Upper lobe of right lung (tissue), 1 donor: ENCODE data around the gene LRRC37B. TPM values are rescaled to one million over a fixed set of nuclear protein-coding genes. Genes with fewer than 3 reads are reported as not detected.
"Not testable (repeated sequence)": the region's sequence is repeated elsewhere in the genome, so short reads cannot be mapped to it uniquely, and the experiment has no call there.

Source experiments
- ATAC-seq: fragments of 200-7000 bp; cut with Tn5 transposase; one replicate; pipeline ENCODE4 v1.9.1; 2020; ENCODE audit warnings: mild to moderate bottlenecking, moderate library complexity
- DNase-seq: peaks from one replicate; pipeline ENCODE4 v3.0.0-alpha.2; 2020
- H3K27ac ChIP-seq: fragments of 200-600 bp; one replicate; pipeline ENCODE4 v1.8.0; 2022
- H3K27me3 ChIP-seq: fragments of 200-600 bp; one replicate; pipeline ENCODE4 v1.8.0; 2022; ENCODE audit warnings: mild to moderate bottlenecking
- H3K36me3 ChIP-seq: fragments of 200-600 bp; one replicate; pipeline ENCODE4 v1.8.0; 2022
- H3K4me1 ChIP-seq: fragments of 200-600 bp; one replicate; pipeline ENCODE4 v1.8.0; 2022
- H3K4me3 ChIP-seq: fragments of 200-600 bp; one replicate; pipeline ENCODE4 v1.8.0; 2022; ENCODE audit warnings: mild to moderate bottlenecking
- H3K9me3 ChIP-seq: fragments of 200-600 bp; one replicate; pipeline ENCODE4 v1.8.0; 2022
- CTCF ChIP-seq: fragments of 200-600 bp; IDR thresholded peaks from one replicate; pipeline ENCODE4 v1.8.0; 2022; ENCODE audit warnings: antibody characterized with exemption
- intact Hi-C: fragments of 100-400 bp; cut with DNase I; formaldehyde crosslinking; loops from one replicate; pipeline ENCODE4 v1.11.0; 2022
- total RNA-seq: library from RNA; stranded (reverse); fragmentation: NEBNext Ultra II Directional; extraction: Animal tissue kit (Norgen Biotek cat#: 25700); gene quantifications from one replicate; pipeline ENCODE4 v1.2.1, GENCODE V29; 2021
- donor health status: DM: no; HTN: yes; CAD: no; lungs with severe emphysema.

The LRRC37B gene
- total RNA-seq, 1 donor from 2014 or later: 15.8 TPM

- Histone ChIP-seq H3K9me3 (no peaks in the 10 kb centered on the region), H3K36me3 (peaks cover 10% of the 10 kb centered on the region), H3K4me3 (no peak overlapping the region), H3K4me1 (no peaks in the 10 kb centered on the region), H3K27ac (no peak overlapping the region), H3K27me3 (no peaks in the 10 kb centered on the region)
- ATAC-seq (no peak), DNase-seq (no peak)
- intact Hi-C loops: no loop called here
- no peak for TF ChIP-seq CTCF
Measured at GRCh38 chr17:32019228-32019627, 12.0 kb downstream of the LRRC37B start.

DNA sequence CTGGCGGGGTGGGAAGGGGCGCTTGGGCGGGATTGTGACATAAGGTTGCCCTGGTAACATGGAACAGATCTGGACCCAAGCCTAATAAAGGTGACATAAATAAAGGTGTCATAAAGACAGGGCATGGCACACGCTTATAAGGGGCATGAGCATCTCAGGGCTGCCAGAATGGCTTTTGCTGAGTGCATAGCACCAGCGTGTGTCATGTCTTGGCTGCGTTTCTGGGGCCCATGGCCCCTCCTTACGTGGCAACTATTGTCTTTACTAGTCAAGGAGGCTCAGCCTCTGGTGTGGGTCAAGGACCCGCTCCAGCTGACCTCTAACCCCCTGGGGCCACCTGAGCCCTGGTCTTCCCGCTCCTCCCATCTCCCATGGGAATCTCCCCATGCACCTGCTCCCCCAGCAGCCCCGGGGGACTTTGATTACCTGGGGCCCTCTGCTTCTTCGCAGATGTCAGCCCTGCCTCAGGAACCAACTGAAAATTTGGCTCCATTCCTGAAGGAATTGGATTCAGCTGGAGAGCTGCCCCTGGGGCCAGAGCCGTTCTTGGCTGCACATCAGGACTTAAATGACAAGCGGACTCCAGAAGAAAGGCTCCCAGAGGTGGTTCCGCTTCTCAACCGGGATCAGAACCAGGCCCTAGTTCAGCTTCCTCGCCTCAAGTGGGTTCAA, 13.9 kb downstream of the LRRC37B start:
- TF ChIP-seq CTCF: no peak
- DNase-seq (no peak), ATAC-seq (no peak)
- H3K27me3 ChIP-seq: no peaks in the 10 kb centered on the region
- H3K27ac ChIP-seq: no peak overlapping the region
- intact Hi-C loops: no loop called here
- no peaks in the 10 kb centered on the region for H3K9me3 ChIP-seq
- H3K36me3 ChIP-seq: peaks cover 10% of the 10 kb centered on the region
- no peaks in the 10 kb centered on the region for H3K4me1 ChIP-seq
- no peak overlapping the region for H3K4me3 ChIP-seq

DNA sequence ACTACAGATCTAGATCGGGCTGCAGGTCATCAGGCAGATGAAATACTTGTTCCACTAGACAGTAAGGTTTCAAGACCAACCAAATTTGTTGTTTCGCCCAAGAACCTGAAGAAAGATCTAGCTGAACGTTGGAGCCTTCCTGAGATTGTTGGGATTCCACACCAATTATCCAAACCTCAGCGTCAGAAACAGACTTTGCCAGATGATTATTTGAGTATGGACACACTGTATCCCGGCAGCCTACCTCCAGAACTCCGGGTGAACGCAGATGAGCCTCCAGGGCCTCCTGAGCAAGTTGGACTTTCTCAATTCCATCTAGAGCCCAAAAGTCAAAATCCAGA, 14.4 kb downstream of the LRRC37B start:
- no peak for DNase-seq
- no peak for TF ChIP-seq CTCF
- Histone ChIP-seq H3K36me3 (peaks cover 10% of the 10 kb centered on the region), H3K27ac (no peak overlapping the region), H3K27me3 (no peaks in the 10 kb centered on the region), H3K4me1 (no peaks in the 10 kb centered on the region), H3K4me3 (no peak overlapping the region), H3K9me3 (no peaks in the 10 kb centered on the region)
- ATAC-seq: no peak
- intact Hi-C loops: no loop called here

- H3K36me3 ChIP-seq, H3K9me3 ChIP-seq, intact Hi-C loops: not testable (repeated sequence)
Measured at GRCh38 chr17:32022554-32022953, 15.4 kb downstream of the LRRC37B start.

DNA sequence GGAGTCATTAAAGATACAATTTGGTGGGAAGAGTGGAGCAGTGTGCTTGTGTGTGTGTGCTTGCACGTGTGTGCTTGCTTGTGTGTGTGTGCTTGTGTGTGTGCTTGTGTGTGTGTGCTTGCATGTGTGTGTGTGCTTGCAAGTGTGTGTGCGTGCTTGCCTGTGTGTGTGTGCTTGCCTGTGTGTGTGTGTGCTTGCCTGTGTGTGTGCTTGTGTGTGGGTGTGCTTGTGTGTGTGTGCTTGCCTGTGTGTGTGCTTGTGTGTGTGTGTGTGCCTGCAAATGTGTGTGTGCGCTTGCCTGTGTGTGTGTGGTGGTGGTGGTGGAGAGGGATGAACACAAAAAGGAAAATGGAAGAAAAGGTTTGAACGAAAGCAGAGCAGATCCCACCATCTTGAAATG, 20.1 kb downstream of the LRRC37B start:
- ATAC-seq, intact Hi-C loops: not testable (repeated sequence)

More at GRCh38 chr17:32022554-32022953, 15.4 kb downstream of the LRRC37B start:
- not testable (repeated sequence) for H3K27me3 ChIP-seq, H3K27ac ChIP-seq, DNase-seq, H3K4me3 ChIP-seq, ATAC-seq, H3K4me1 ChIP-seq

DNA sequence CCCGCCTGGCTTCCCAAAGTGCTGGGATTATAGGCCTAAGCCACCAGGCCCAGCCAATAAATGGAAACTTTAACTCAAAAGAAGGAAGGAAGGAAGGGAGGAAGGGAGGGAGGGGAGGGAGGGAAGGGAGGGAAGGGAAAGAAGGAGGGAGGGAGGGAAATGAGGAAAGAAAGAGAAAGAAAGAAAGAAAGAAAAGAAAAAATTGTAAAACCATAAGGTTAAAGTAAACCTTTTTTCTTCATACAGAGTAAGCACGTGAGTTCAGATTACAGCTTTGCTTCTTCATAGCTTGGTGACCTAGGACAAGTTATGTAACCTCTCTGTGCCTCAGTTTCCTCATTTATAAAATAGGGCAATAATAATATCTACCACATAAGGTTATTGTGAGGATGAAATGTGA, 26.0 kb downstream of the LRRC37B start:
- DNase-seq (no peak), ATAC-seq (no peak)
- Histone ChIP-seq H3K27me3 (no peaks in the 10 kb centered on the region), H3K27ac (no peak overlapping the region), H3K36me3 (peaks cover 34% of the 10 kb centered on the region), H3K4me3 (no peak overlapping the region), H3K9me3 (no peaks in the 10 kb centered on the region), H3K4me1 (no peaks in the 10 kb centered on the region)
- no peak for TF ChIP-seq CTCF
- intact Hi-C loops: no loop called here

More for the DNA sequence above, 20.1 kb downstream of the LRRC37B start:
- not testable (repeated sequence) for H3K36me3 ChIP-seq, H3K9me3 ChIP-seq, H3K27ac ChIP-seq, H3K27me3 ChIP-seq, DNase-seq, H3K4me3 ChIP-seq, H3K4me1 ChIP-seq

DNA sequence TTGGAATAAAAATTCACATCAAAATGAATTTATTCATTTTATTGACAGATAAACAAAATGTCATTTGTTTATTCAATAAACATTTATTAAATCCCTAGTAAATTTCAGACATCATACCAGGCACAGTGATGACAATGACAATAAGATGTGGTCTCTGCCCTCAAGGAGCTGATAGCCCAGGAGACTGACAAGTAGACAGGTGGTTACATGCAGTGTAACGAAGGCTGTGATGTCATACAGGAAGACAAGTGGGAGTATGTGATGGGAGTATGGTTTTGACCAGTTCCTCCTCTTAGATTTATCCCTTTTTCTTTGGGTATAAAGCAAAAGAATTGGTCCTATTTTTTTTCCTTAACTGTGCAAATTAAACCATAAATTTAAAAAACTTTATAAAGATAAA, 26.6 kb downstream of the LRRC37B start:
- DNase-seq, H3K4me3 ChIP-seq, H3K9me3 ChIP-seq, H3K27me3 ChIP-seq, H3K27ac ChIP-seq, intact Hi-C loops, ATAC-seq, H3K4me1 ChIP-seq: not testable (repeated sequence)
- peaks cover 39% of the 10 kb centered on the region for H3K36me3 ChIP-seq

GRCh38 chr17:32040246-32040645, 33.1 kb downstream of the LRRC37B start:
- H3K27me3 ChIP-seq, H3K27ac ChIP-seq, DNase-seq, ATAC-seq, H3K4me3 ChIP-seq, H3K9me3 ChIP-seq, intact Hi-C loops, H3K4me1 ChIP-seq: not testable (repeated sequence)
- peaks cover 50% of the 10 kb centered on the region for H3K36me3 ChIP-seq

GRCh38 chr17:32041306-32041875, 34.2 kb downstream of the LRRC37B start:
- H3K27me3 ChIP-seq, DNase-seq, intact Hi-C loops, H3K4me3 ChIP-seq, H3K9me3 ChIP-seq, H3K4me1 ChIP-seq, H3K27ac ChIP-seq: not testable (repeated sequence)
- peak; percentile 25 for ATAC-seq
- H3K36me3 ChIP-seq: peaks cover 39% of the 10 kb centered on the region

DNA sequence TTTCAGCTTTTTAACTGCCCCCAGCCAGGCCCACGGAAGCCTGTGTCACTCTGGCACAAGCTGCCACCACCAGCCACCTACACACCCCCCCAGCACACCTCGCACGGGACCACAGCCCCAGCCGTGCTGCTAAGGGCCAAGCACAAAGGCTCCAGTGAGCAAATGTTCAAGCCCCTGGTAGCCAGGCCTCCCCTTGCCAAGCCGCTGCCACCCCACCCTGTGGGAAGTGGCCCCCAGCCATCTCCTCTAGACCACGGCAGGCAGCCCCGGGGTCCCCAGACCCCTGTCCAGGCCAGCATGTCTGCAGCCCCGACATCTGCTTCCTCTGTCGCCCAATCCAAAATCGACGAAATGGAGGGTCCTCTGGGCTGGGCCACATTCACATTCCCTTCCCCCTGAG, 35.1 kb downstream of the LRRC37B start:
- H3K9me3 ChIP-seq, DNase-seq, H3K27ac ChIP-seq, H3K27me3 ChIP-seq, H3K4me3 ChIP-seq, H3K4me1 ChIP-seq, intact Hi-C loops: not testable (repeated sequence)
- ATAC-seq: peak; percentile 16
- peaks cover 31% of the 10 kb centered on the region for H3K36me3 ChIP-seq
